ENCODE results near the gene MTRR. TPM values are rescaled to one million over a fixed set of nuclear protein-coding genes. Genes with fewer than 3 reads are reported as not detected.

The MTRR gene
- total and polyA plus RNA-seq, 2 of the 8 experiments (the other 6 are each of a cell fraction or from before 2014, with no cell fraction given), result 36.4 to 53.8 TPM

GRCh38 chr5:7848296-7848695 is 20.7 kb upstream of the MTRR start:
- Histone ChIP-seq H3K9me3 (ENCODE audit: insufficient read depth in 2 of 2, low read depth in 1 of 2, low read length in 1 of 2) (no peaks in the 10 kb centered on the region), H3K14ac (ENCODE audit: insufficient read length) (no peak overlapping the region), H3K23me2 (ENCODE audit: low read depth, low read length) (peaks cover 9% of the 10 kb centered on the region), H3K4me1 (replicated peaks in 1 of 4; ENCODE audit: control insufficient read depth in 3 of 4, insufficient read depth in 4 of 4, low read length in 3 of 4) (peaks cover 0 to 8% (median 3%) of the 10 kb centered on the region in 4 experiments; a peak in 4 of 7 replicates), H2AK5ac (ENCODE audit: low read depth, low read length) (no peak overlapping the region), H3K27ac (ENCODE audit: low read depth, low read length) (no peak overlapping the region), H3K18ac (ENCODE audit: extremely low read depth, low read length) (no peak overlapping the region), H2BK20ac (ENCODE audit: low read length) (no peak overlapping the region), H3K4me2 (ENCODE audit: insufficient read depth in 1 of 2, low read depth in 2 of 2, low read length in 2 of 2) (no peak overlapping the region; a peak in 1 of 4 replicates), H2BK12ac (ENCODE audit: low read depth, low read length) (no peak overlapping the region), H2BK15ac (ENCODE audit: low read length) (no peak overlapping the region), H4K91ac (replicated peaks; ENCODE audit: insufficient read length, low read length) (no peak overlapping the region), H3K56ac (replicated peaks; ENCODE audit: insufficient read length, low read depth, low read length) (no peak overlapping the region), H4K20me1 (replicated peaks in 1 of 2; ENCODE audit: control insufficient read depth in 1 of 2, insufficient read depth in 2 of 2, low read length in 2 of 2) (no peaks in the 10 kb centered on the region), H4K8ac (ENCODE audit: extremely low read depth, insufficient read depth, low read length) (no peak overlapping the region), H2AFZ (ENCODE audit: low read length) (no peak overlapping the region), H4K5ac (ENCODE audit: insufficient read length, low read depth, low read length) (no peak overlapping the region), H3K36me3 (ENCODE audit: control insufficient read depth in 2 of 4, insufficient read depth in 4 of 4, low read length in 3 of 4) (no peaks in the 10 kb centered on the region), H3K9ac (replicated peaks in 1 of 4; ENCODE audit: extremely low read depth in 1 of 4, low read depth in 3 of 4, low read length in 3 of 4) (no peak overlapping the region), H3K27me3 (replicated peaks in 1 of 4; ENCODE audit: control insufficient read depth in 3 of 4, extremely low read depth in 1 of 4, insufficient read depth in 3 of 4, low read length in 3 of 4) (peaks cover 0 to 16% (median 9%) of the 10 kb centered on the region in 4 experiments; a peak in 4 of 7 replicates), H2BK120ac (replicated peaks; ENCODE audit: low read depth, low read length) (no peak overlapping the region), H3K23ac (ENCODE audit: insufficient read length) (no peak overlapping the region), H3K4me3 (ENCODE audit: extremely low read depth in 1 of 4, insufficient read depth in 2 of 4, low read depth in 3 of 4, low read length in 4 of 4) (no peak overlapping the region), H3K79me2 (ENCODE audit: control insufficient read depth in 1 of 2, insufficient read depth in 2 of 2, low read length in 2 of 2) (no peaks in the 10 kb centered on the region), H2BK5ac (ENCODE audit: low read depth, low read length) (no peak overlapping the region), H3K4ac (replicated peaks; ENCODE audit: insufficient read length, low read depth, low read length) (no peak overlapping the region), H3K79me1 (ENCODE audit: low read depth, low read length) (no peaks in the 10 kb centered on the region)
- FAIRE-seq (no peak), DNase-seq (ENCODE audit: low read depth in 1 of 2, low spot score in 2 of 2) (no peak)
- POLR2A ChIA-PET (ENCODE audit: partially characterized antibody), result no interaction called here
- CTCF ChIA-PET (ENCODE audit: partially characterized antibody), result interaction anchor here (2.7 to 5.7 kb wide), 2 partner anchors 9 to 32 kb away, joined by 11 to 31 read pairs; no protein-coding TSS in a partner anchor
- TF ChIP-seq KDM5A (IDR thresholded peaks at IDR 0.05; ENCODE audit: low read length) (no peak), YY1 (IDR thresholded peaks at IDR 0.05; ENCODE audit: low read depth, low read length) (no peak), GABPA (IDR thresholded peaks at IDR 0.05; ENCODE audit: borderline replicate concordance, insufficient read depth, low read length) (no peak), POLR2AphosphoS5 (IDR thresholded peaks at IDR 0.05; ENCODE audit: low read depth, low read length) (no peak)
- 98% methylated on average over 2 of the region's 2 CpGs; no CpG with 5 or more reads in 1 of the 2 experiments for WGBS, 2 experiments (ENCODE audit: extremely low coverage in 1 of 2, insufficient coverage in 1 of 2, insufficient read length in 1 of 2, insufficient replicate concordance in 2 of 2, low coverage in 1 of 2, low lambda C conversion rate in 2 of 2, missing lambda C conversion rate in 1 of 2)

Data from H1 (cell line).